ENCODE data around the gene PDLIM4. TPM values are rescaled to one million over a fixed set of nuclear protein-coding genes. Genes with fewer than 3 reads are reported as not detected.

The PDLIM4 gene
- total RNA-seq, 4 donors from 2014 or later: 9.7 to 43.4 (median 19.7) TPM

DNA sequence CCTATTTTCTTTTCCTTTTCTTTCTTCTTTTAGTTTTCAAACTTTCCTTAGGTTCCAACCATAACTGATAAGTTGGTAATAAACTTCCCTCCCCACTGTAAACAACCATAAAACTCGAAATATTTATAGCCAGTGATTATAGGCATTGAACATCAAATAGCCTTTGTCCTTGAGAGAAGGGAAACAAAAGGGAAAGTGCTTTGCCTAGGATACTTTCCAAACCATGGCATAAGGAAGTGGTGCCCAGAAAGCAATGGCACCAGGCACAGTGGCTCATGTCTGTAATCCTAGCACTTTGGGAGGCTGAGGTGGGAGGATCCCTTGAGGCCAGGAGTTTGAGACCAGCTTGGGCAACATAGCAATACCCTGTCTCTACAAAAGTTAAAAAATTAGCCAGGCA lies 11.9 kb upstream of the PDLIM4 start:
- in situ Hi-C loops (cut with MboI; ENCODE audit: low pct_ligation_motif_present in 1 of 4, low pct_unique_long_range_greater_than_20kb in 1 of 4, low sequenced_read_pairs in 3 of 4) (no loop called here), intact Hi-C loops (cut with DNase I; ENCODE audit: low total_unique reads) (no loop called here)
- Histone ChIP-seq H3K4me1 (peaks cover 0 to 9% (median 5%) of the 10 kb centered on the region in 4 donors), H3K9me3 (peaks cover 3 to 7% of the 10 kb centered on the region in 2 donors), H3K27ac (no peak overlapping the region), H3K27me3 (no peaks in the 10 kb centered on the region), H3K36me3 (no peaks in the 10 kb centered on the region), H3K4me3 (no peak overlapping the region)
- WGBS, 2 donors (ENCODE audit: low coverage in 1 of 2): 17 to 50% methylated on average over 1 of the region's 1 CpG
- TF ChIP-seq EP300 (IDR thresholded peaks at IDR 0.05; ENCODE audit: low read depth) (no peak), POLR2AphosphoS5 (IDR thresholded peaks at IDR 0.05) (no peak), POLR2A (IDR thresholded peaks at IDR 0.05) (no peak)
- TF ChIP-seq, protein P1, sequence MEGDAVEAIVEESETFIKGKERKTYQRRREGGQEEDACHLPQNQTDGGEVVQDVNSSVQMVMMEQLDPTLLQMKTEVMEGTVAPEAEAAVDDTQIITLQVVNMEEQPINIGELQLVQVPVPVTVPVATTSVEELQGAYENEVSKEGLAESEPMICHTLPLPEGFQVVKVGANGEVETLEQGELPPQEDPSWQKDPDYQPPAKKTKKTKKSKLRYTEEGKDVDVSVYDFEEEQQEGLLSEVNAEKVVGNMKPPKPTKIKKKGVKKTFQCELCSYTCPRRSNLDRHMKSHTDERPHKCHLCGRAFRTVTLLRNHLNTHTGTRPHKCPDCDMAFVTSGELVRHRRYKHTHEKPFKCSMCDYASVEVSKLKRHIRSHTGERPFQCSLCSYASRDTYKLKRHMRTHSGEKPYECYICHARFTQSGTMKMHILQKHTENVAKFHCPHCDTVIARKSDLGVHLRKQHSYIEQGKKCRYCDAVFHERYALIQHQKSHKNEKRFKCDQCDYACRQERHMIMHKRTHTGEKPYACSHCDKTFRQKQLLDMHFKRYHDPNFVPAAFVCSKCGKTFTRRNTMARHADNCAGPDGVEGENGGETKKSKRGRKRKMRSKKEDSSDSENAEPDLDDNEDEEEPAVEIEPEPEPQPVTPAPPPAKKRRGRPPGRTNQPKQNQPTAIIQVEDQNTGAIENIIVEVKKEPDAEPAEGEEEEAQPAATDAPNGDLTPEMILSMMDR (IDR thresholded peaks at IDR 0.05): no peak
- no peak for DNase-seq

DNA sequence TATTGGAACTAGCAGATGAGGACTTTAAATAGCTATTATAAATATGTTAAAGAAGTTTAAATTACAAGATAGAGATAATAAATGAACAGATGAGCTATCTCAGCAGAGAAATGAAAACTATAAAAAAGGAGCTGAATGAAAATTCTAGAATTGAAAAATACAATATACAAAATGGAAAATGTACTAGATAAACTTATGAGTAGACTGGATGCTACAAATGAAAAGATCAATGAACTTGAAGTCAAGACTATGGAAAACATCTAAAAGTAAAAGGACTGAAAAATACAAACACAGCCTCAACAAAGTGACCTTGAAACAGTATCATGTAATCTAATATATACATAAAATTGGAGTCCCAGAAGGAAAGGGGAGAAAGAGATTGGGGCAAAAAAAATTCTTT lies 10.7 kb upstream of the PDLIM4 start:
- Histone ChIP-seq H3K9me3 (peaks cover 3 to 7% of the 10 kb centered on the region in 2 donors), H3K36me3 (no peaks in the 10 kb centered on the region), H3K4me1 (peaks cover 0 to 9% (median 5%) of the 10 kb centered on the region in 4 donors), H3K4me3 (no peak overlapping the region), H3K27me3 (no peaks in the 10 kb centered on the region), H3K27ac (no peak overlapping the region)
- DNase-seq: no peak
- intact Hi-C loops (cut with DNase I; ENCODE audit: low total_unique reads): no loop called here
- TF ChIP-seq EP300 (IDR thresholded peaks at IDR 0.05; ENCODE audit: low read depth) (no peak), POLR2A (IDR thresholded peaks at IDR 0.05) (no peak), POLR2AphosphoS5 (IDR thresholded peaks at IDR 0.05) (no peak)
- TF ChIP-seq, protein P1 (IDR thresholded peaks at IDR 0.05): no peak
- in situ Hi-C loops (cut with MboI; ENCODE audit: low pct_ligation_motif_present in 1 of 4, low pct_unique_long_range_greater_than_20kb in 1 of 4, low sequenced_read_pairs in 3 of 4): no loop called here

DNA sequence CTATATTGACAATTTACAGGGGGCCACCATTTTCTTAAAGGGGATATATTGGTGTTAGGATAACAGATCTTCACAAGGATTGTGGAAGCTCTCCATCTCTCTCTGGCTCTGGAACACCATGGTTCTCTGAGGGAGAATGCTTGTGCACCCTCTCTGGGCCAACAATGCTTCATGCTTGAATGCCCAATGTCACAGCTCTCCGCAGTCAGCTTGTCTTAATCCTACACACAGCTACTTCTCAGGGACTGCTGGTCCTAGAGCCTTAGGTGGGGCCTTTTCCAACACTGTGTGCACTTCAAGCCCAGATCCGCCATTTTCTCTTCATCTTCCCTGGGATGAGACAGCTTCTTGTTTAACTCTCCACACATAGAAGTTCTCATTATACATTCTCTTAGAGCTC lies 6.9 kb upstream of the PDLIM4 start:
- H3K36me3 ChIP-seq: no peaks in the 10 kb centered on the region
- DNase-seq: no peak
- H3K4me1 ChIP-seq: peaks cover 0 to 15% (median 4%) of the 10 kb centered on the region in 4 donors
- no peak overlapping the region for H3K4me3 ChIP-seq
- no peak overlapping the region for H3K27ac ChIP-seq
- WGBS, 2 donors (ENCODE audit: low coverage in 1 of 2): 100% methylated on average over 1 to 2 of the region's 2 CpGs
- TF ChIP-seq POLR2A (IDR thresholded peaks at IDR 0.05): no peak
- no peaks in the 10 kb centered on the region for H3K27me3 ChIP-seq
- in situ Hi-C loops (cut with MboI; ENCODE audit: low pct_ligation_motif_present in 1 of 4, low pct_unique_long_range_greater_than_20kb in 1 of 4, low sequenced_read_pairs in 3 of 4): loop anchor here in 1 of 4 donors (25.0 kb wide), 1 partner anchor 287 kb away; the partner anchor contains the start of gene IL5
- intact Hi-C loops (cut with DNase I; ENCODE audit: low total_unique reads): no loop called here
- H3K9me3 ChIP-seq: peaks cover 3 to 7% of the 10 kb centered on the region in 2 donors

DNA sequence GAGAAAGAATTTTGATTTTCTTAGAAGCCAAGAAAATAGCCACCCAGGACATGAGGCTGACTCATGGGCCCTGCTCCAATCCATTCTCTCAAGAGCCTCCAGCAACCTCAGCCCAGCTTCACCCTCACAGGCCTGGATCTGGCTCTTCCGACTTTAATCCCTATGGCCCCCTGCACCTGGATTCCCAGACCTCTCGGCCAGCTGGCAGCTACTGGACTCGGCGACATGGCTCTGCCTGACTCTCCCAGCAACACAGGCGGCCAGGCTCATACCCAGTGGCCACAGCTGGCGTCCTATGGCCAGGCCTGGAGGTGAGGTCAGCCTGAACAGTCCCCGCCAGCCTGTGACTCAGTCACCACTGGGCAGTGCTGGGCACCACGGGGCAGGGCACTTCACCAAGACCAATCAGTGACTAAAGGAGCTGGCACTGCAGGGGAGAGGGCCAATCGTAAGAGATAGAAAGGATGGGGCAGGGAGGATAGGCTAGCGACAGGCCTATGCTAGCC lies 6.2 kb upstream of the PDLIM4 start:
- 96% methylated on average over 9 of the region's 10 CpGs; no CpG with 5 or more reads in 1 of the 2 donors for WGBS, 2 donors (ENCODE audit: low coverage in 1 of 2)
- in situ Hi-C loops (cut with MboI; ENCODE audit: low pct_ligation_motif_present in 1 of 4, low pct_unique_long_range_greater_than_20kb in 1 of 4, low sequenced_read_pairs in 3 of 4): loop anchor here in 1 of 4 donors (25.0 kb wide), 1 partner anchor 286 kb away; the partner anchor contains the start of gene IL5
- peak; percentile 4 for DNase-seq

More for the DNA sequence above, 6.2 kb upstream of the PDLIM4 start:
- TF ChIP-seq POLR2A (IDR thresholded peaks at IDR 0.05): no peak
- no peak for TF ChIP-seq POLR2AphosphoS5 (IDR thresholded peaks at IDR 0.05)
- TF ChIP-seq, protein P1 (IDR thresholded peaks at IDR 0.05): no peak
- no peak for TF ChIP-seq EP300 (IDR thresholded peaks at IDR 0.05; ENCODE audit: low read depth)
- no peak overlapping the region for H3K4me3 ChIP-seq
- no peaks in the 10 kb centered on the region for H3K36me3 ChIP-seq
- H3K4me1 ChIP-seq: peaks cover 0 to 8% (median 0%) of the 10 kb centered on the region in 4 donors
- no peak overlapping the region for H3K27ac ChIP-seq
- intact Hi-C loops (cut with DNase I; ENCODE audit: low total_unique reads): no loop called here
- peaks cover under 1% of the 10 kb centered on the region for H3K27me3 ChIP-seq
- H3K9me3 ChIP-seq: peaks cover 3 to 7% of the 10 kb centered on the region in 2 donors
